Loucy (cell line): ENCODE data around the gene CRCP.

Experiments used
- CTCF ChIP-seq: fragments of 200-600 bp; sonication (generic); conservative IDR thresholded peaks from 2 replicates; pipeline ENCODE4 v1.5.1; 2014; ENCODE audit warnings: mild to moderate bottlenecking, antibody characterized with exemption, low read length
- EZH2phosphoT487 ChIP-seq: fragments of 200-600 bp; IDR thresholded peaks from 2 replicates; pipeline ENCODE4 v1.6.1; 2018; ENCODE audit warnings: antibody characterized with exemption, mild to moderate bottlenecking, moderate library complexity, borderline replicate concordance

GRCh38 chr7:66075590-66076461 lies 38.8 kb upstream of the CRCP start, which contains the start of gene ASL:
- TF ChIP-seq CTCF (0 out of 2 replicates have a peak, but pooled peaks have one; percentile 21), EZH2phosphoT487 (no peak)
